GM18498 (cell line): ENCODE data around the gene CACNA2D3.

ENCODE experiments used
- ATAC-seq: cut with Tn5 transposase; IDR thresholded peaks from one replicate; pipeline ENCODE4 v1.9.1; 2021; ENCODE audit warnings: mild to moderate bottlenecking, moderate library complexity; ENCODE audit not compliant: unreplicated experiment

Gene CACNA2D3

GRCh38 chr3:55012091-55012490 is 889.7 kb downstream of the CACNA2D3 start:
- no peak for ATAC-seq

GRCh38 chr3:55013145-55013925 is 891.0 kb downstream of the CACNA2D3 start:
- no peak for ATAC-seq

- no peak for ATAC-seq
Observed at GRCh38 chr3:55014081-55014480, 891.7 kb downstream of the CACNA2D3 start.

- no peak for ATAC-seq
Observed at GRCh38 chr3:55014906-55015305, 892.6 kb downstream of the CACNA2D3 start.

GRCh38 chr3:55017876-55018275 is 895.5 kb downstream of the CACNA2D3 start:
- ATAC-seq = no peak

GRCh38 chr3:55030938-55031337 is 908.6 kb downstream of the CACNA2D3 start:
- ATAC-seq = no peak

GRCh38 chr3:55036883-55037577 is 914.7 kb downstream of the CACNA2D3 start:
- ATAC-seq = no peak

GRCh38 chr3:55042591-55042990 is 920.2 kb downstream of the CACNA2D3 start:
- no peak for ATAC-seq

- ATAC-seq = no peak
Observed at GRCh38 chr3:55044486-55044885, 922.1 kb downstream of the CACNA2D3 start.

- no peak for ATAC-seq
Observed at GRCh38 chr3:55059027-55059629, 936.8 kb downstream of the CACNA2D3 start.

- ATAC-seq = no peak
Observed at GRCh38 chr3:55060896-55061719, 938.8 kb downstream of the CACNA2D3 start.

- ATAC-seq = no peak
Observed at GRCh38 chr3:55061720-55062034, 939.3 kb downstream of the CACNA2D3 start.

- ATAC-seq = no peak
Observed at GRCh38 chr3:55064164-55064563, 941.8 kb downstream of the CACNA2D3 start.

GRCh38 chr3:55065331-55065730 is 943.0 kb downstream of the CACNA2D3 start:
- no peak for ATAC-seq

GRCh38 chr3:55066551-55067047 is 944.2 kb downstream of the CACNA2D3 start:
- no peak for ATAC-seq

GRCh38 chr3:55069950-55070349 is 947.6 kb downstream of the CACNA2D3 start:
- ATAC-seq = no peak

GRCh38 chr3:55074796-55075195 is 952.4 kb downstream of the CACNA2D3 start:
- no peak for ATAC-seq

- no peak for ATAC-seq
Observed at GRCh38 chr3:55075846-55076245, 953.5 kb downstream of the CACNA2D3 start.

GRCh38 chr3:55077726-55078125 is 955.4 kb downstream of the CACNA2D3 start:
- ATAC-seq = no peak

GRCh38 chr3:55078876-55079275 is 956.5 kb downstream of the CACNA2D3 start:
- ATAC-seq = no peak

GRCh38 chr3:55085231-55085630 is 962.9 kb downstream of the CACNA2D3 start:
- ATAC-seq = no peak
